Neural cell (in vitro differentiated cells): ENCODE measurements around the gene ANKRD33B.

Source experiments
- EP300 ChIP-seq: fragments of 450-650 bp; conservative IDR thresholded peaks from 2 replicates; pipeline ENCODE4 v1.6.1; 2014; ENCODE audit warnings: antibody characterized with exemption, mild to moderate bottlenecking, moderate library complexity; ENCODE audit not compliant: poor library complexity, severe bottlenecking
- EZH2 ChIP-seq: fragments of 200-600, 300-800 bp; shearing (Covaris generic), sonication (generic); IDR thresholded peaks from 2 replicates; pipeline ENCODE4 v1.6.1; 2014; ENCODE audit warnings: antibody characterized with exemption, low read length, borderline replicate concordance, mild to moderate bottlenecking; ENCODE audit not compliant: insufficient read depth, poor library complexity, severe bottlenecking
- MXI1 ChIP-seq: fragments of 450-650 bp; conservative IDR thresholded peaks from 2 replicates; pipeline ENCODE4 v1.6.1; 2014; ENCODE audit warnings: antibody characterized with exemption, mild to moderate bottlenecking; ENCODE audit not compliant: poor library complexity, severe bottlenecking
- TF ChIP-seq, protein P1 (sequence below): fragments of 450-650 bp; IDR thresholded peaks from 2 replicates; pipeline ENCODE4 v1.5.1; 2014; ENCODE audit warnings: antibody characterized with exemption, mild to moderate bottlenecking, moderate library complexity; ENCODE audit not compliant: poor library complexity, severe bottlenecking
- TF ChIP-seq, protein P2 (sequence below): IDR thresholded peaks from 2 replicates; pipeline ENCODE4 v1.6.1; 2012; ENCODE audit warnings: borderline replicate concordance

DNA sequence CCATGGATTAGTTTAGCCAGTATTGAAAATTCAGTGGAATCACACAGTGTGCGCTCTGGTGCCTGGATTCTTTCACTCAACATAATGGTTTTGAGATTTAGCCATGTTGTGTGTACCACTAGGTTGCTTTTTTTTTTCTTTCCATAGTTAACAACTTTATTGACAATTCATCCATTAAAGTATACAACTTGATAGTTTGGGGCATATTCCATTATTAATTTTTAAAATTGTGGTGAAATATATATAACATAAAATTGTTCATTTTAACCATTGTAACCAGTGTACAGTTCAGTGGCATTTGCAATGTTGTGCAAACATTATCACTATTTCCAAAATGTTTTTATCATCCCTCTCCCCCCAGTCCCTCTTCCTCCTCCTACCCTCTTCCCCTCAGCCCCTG lies 35.2 kb downstream of the ANKRD33B start:
- no peak for TF ChIP-seq EZH2
- no peak for TF ChIP-seq EP300
- no peak for TF ChIP-seq MXI1
- TF ChIP-seq, protein P1, sequence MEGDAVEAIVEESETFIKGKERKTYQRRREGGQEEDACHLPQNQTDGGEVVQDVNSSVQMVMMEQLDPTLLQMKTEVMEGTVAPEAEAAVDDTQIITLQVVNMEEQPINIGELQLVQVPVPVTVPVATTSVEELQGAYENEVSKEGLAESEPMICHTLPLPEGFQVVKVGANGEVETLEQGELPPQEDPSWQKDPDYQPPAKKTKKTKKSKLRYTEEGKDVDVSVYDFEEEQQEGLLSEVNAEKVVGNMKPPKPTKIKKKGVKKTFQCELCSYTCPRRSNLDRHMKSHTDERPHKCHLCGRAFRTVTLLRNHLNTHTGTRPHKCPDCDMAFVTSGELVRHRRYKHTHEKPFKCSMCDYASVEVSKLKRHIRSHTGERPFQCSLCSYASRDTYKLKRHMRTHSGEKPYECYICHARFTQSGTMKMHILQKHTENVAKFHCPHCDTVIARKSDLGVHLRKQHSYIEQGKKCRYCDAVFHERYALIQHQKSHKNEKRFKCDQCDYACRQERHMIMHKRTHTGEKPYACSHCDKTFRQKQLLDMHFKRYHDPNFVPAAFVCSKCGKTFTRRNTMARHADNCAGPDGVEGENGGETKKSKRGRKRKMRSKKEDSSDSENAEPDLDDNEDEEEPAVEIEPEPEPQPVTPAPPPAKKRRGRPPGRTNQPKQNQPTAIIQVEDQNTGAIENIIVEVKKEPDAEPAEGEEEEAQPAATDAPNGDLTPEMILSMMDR, result no peak
- TF ChIP-seq, protein P2, sequence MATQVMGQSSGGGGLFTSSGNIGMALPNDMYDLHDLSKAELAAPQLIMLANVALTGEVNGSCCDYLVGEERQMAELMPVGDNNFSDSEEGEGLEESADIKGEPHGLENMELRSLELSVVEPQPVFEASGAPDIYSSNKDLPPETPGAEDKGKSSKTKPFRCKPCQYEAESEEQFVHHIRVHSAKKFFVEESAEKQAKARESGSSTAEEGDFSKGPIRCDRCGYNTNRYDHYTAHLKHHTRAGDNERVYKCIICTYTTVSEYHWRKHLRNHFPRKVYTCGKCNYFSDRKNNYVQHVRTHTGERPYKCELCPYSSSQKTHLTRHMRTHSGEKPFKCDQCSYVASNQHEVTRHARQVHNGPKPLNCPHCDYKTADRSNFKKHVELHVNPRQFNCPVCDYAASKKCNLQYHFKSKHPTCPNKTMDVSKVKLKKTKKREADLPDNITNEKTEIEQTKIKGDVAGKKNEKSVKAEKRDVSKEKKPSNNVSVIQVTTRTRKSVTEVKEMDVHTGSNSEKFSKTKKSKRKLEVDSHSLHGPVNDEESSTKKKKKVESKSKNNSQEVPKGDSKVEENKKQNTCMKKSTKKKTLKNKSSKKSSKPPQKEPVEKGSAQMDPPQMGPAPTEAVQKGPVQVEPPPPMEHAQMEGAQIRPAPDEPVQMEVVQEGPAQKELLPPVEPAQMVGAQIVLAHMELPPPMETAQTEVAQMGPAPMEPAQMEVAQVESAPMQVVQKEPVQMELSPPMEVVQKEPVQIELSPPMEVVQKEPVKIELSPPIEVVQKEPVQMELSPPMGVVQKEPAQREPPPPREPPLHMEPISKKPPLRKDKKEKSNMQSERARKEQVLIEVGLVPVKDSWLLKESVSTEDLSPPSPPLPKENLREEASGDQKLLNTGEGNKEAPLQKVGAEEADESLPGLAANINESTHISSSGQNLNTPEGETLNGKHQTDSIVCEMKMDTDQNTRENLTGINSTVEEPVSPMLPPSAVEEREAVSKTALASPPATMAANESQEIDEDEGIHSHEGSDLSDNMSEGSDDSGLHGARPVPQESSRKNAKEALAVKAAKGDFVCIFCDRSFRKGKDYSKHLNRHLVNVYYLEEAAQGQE, result no peak
